ENCODE results near the gene ADARB1. TPM values are rescaled to one million over a fixed set of nuclear protein-coding genes. Genes with fewer than 3 reads are reported as not detected.

Gene ADARB1
- total and polyA plus RNA-seq, 2 experiments from 2014 or later: 16.0 to 17.3 TPM

GRCh38 chr21:45126983-45127382 lies 52.6 kb downstream of the ADARB1 start:
- Histone ChIP-seq H3K4me3 (no peak overlapping the region), H3K4me2 (no peak overlapping the region), H4K20me1 (ENCODE audit: insufficient read depth, poor library complexity, severe bottlenecking) (no peaks in the 10 kb centered on the region), H3K36me3 (replicated peaks; ENCODE audit: insufficient read depth, low read depth) (no peaks in the 10 kb centered on the region), H3K27ac (no peak overlapping the region), H3K9me2 (replicated peaks; ENCODE audit: insufficient read depth) (no peaks in the 10 kb centered on the region), H3K4me1 (ENCODE audit: insufficient read depth) (no peaks in the 10 kb centered on the region), H3K79me2 (peaks cover 45% of the 10 kb centered on the region), H3K27me3 (no peaks in the 10 kb centered on the region), H2AFZ (no peak overlapping the region), H3K9me3 (ENCODE audit: low read depth) (no peaks in the 10 kb centered on the region)
- no peak for DNase-seq (ENCODE audit: low spot score)
- TF ChIP-seq EZH2phosphoT487 (IDR thresholded peaks at IDR 0.05; ENCODE audit: low read depth, severe bottlenecking, unreplicated experiment) (no peak), CTCF (IDR thresholded peaks at IDR 0.05; ENCODE audit: poor library complexity) (no peak), EZH2 (IDR thresholded peaks at IDR 0.05; ENCODE audit: borderline replicate concordance) (no peak)
- WGBS (ENCODE audit: low lambda C conversion rate, missing lambda C conversion rate): 93% methylated on average over 7 of the region's 7 CpGs

DNA sequence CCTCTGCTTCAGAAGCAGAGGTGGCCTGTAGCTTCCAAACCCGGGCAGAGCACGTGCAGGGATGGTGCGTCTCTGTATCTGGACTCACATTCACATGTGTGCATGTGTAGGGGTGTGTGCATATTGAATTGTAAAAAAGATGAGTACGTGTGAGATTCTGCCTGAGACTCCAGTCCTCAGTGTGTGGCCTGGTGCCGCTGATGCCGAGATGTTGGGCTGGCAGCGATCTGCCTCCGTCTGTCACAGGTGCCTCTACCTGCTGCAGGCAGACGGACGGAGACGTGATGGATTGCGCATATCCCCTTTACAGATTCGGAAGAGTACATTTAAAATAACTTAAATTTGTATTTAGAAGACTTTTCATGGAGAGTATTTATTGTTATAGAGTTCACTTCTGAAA lies 53.6 kb downstream of the ADARB1 start:
- no peak overlapping the region for H3K27ac ChIP-seq
- peaks cover 38% of the 10 kb centered on the region for H3K79me2 ChIP-seq
- no peak for DNase-seq (ENCODE audit: low spot score)
- 92% methylated on average over 13 of the region's 13 CpGs for WGBS (ENCODE audit: low lambda C conversion rate, missing lambda C conversion rate)
- H3K9me2 ChIP-seq (replicated peaks; ENCODE audit: insufficient read depth): no peaks in the 10 kb centered on the region
- no peak overlapping the region for H3K4me2 ChIP-seq
- H3K27me3 ChIP-seq: no peaks in the 10 kb centered on the region
- H3K4me1 ChIP-seq (ENCODE audit: insufficient read depth): no peaks in the 10 kb centered on the region
- no peaks in the 10 kb centered on the region for H4K20me1 ChIP-seq (ENCODE audit: insufficient read depth, poor library complexity, severe bottlenecking)
- no peaks in the 10 kb centered on the region for H3K36me3 ChIP-seq (replicated peaks; ENCODE audit: insufficient read depth, low read depth)
- no peaks in the 10 kb centered on the region for H3K9me3 ChIP-seq (ENCODE audit: low read depth)
- no peak for TF ChIP-seq EZH2 (IDR thresholded peaks at IDR 0.05; ENCODE audit: borderline replicate concordance)
- no peak for TF ChIP-seq CTCF (IDR thresholded peaks at IDR 0.05; ENCODE audit: poor library complexity)
- TF ChIP-seq EZH2phosphoT487 (IDR thresholded peaks at IDR 0.05; ENCODE audit: low read depth, severe bottlenecking, unreplicated experiment): no peak
- H3K4me3 ChIP-seq: no peak overlapping the region
- H2AFZ ChIP-seq: no peak overlapping the region

DNA sequence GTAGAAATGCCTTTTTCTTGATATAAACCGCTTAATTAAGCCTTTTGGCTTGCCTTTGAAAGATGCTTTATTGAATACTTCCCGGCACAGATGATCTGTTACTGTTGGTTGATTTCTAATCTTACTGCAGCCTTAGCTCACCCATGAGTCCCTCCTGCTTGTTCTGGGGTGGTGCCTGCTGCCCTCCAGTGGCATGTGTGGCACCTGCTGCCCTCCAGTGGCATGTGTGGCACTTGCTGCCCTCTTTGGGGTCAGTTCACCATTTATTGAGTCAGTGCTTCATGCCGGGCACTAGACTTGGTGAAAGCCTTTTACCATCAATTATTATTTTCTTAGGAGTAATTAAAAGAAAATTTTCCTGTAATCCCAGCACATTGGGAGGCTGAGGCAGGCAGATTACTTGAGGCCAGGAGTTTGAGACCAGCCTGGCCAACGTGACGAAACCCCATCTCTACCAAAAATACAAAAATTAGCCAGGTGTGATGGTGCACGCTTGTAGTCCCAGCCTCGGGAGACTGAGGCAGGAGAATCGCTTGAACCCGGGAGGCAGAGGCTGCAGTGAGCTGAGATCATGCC lies 54.3 kb downstream of the ADARB1 start:
- TF ChIP-seq EZH2phosphoT487 (IDR thresholded peaks at IDR 0.05; ENCODE audit: low read depth, severe bottlenecking, unreplicated experiment): no peak
- peak; percentile 76 for TF ChIP-seq CTCF (IDR thresholded peaks at IDR 0.05; ENCODE audit: poor library complexity)
- Histone ChIP-seq H3K9me2 (replicated peaks; ENCODE audit: insufficient read depth) (no peaks in the 10 kb centered on the region), H3K27ac (no peak overlapping the region), H3K79me2 (peaks cover 35% of the 10 kb centered on the region), H2AFZ (no peak overlapping the region), H3K9me3 (ENCODE audit: low read depth) (no peaks in the 10 kb centered on the region), H3K36me3 (replicated peaks; ENCODE audit: insufficient read depth, low read depth) (no peaks in the 10 kb centered on the region), H3K4me1 (ENCODE audit: insufficient read depth) (no peaks in the 10 kb centered on the region), H3K4me2 (no peak overlapping the region), H3K4me3 (no peak overlapping the region), H3K27me3 (no peaks in the 10 kb centered on the region), H4K20me1 (ENCODE audit: insufficient read depth, poor library complexity, severe bottlenecking) (no peaks in the 10 kb centered on the region)
- peak; percentile 72 for DNase-seq (ENCODE audit: low spot score)
- WGBS (ENCODE audit: low lambda C conversion rate, missing lambda C conversion rate): 75% methylated on average over 9 of the region's 9 CpGs
